22Rv1 (cell line): ENCODE results near the gene C8B.

Experiments used
- ZFX ChIP-seq: fragments of 450-650 bp; IDR thresholded peaks from 2 replicates; pipeline ENCODE4 v1.6.1; 2017; ENCODE audit warnings: antibody characterized with exemption, borderline replicate concordance
- TF ChIP-seq, protein P1 (sequence below): fragments of 450-650 bp; IDR thresholded peaks from 2 replicates; pipeline ENCODE4 v1.5.1; 2017; ENCODE audit warnings: mild to moderate bottlenecking

DNA sequence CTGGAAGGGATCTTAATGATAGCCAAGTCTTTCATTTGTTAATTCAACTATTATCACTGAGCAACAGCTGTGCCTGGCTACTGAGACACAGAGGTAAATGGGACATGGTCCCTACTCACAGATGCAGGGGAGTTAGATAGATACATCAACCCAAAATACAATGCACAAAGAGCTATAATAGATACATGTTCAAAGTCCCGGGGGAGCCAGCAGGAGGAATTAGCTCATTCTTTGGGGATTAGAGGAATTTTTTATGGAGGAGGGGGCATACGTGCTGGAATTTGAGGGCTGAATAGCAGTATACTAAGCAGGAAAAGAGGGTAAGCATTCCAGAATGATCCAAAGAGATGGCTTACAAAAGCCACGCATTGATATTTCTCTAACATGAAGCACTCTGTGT, 34.6 kb downstream of the C8B start:
- no peak for TF ChIP-seq ZFX
- TF ChIP-seq, protein P1, sequence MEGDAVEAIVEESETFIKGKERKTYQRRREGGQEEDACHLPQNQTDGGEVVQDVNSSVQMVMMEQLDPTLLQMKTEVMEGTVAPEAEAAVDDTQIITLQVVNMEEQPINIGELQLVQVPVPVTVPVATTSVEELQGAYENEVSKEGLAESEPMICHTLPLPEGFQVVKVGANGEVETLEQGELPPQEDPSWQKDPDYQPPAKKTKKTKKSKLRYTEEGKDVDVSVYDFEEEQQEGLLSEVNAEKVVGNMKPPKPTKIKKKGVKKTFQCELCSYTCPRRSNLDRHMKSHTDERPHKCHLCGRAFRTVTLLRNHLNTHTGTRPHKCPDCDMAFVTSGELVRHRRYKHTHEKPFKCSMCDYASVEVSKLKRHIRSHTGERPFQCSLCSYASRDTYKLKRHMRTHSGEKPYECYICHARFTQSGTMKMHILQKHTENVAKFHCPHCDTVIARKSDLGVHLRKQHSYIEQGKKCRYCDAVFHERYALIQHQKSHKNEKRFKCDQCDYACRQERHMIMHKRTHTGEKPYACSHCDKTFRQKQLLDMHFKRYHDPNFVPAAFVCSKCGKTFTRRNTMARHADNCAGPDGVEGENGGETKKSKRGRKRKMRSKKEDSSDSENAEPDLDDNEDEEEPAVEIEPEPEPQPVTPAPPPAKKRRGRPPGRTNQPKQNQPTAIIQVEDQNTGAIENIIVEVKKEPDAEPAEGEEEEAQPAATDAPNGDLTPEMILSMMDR = no peak
